ES-I3 (cell line): ENCODE measurements around the gene CALHM6.

Experiments
- H3K36me3 ChIP-seq: 2 replicates; pipeline ENCODE4 v1.6.1; 2013; ENCODE audit warnings: mild to moderate bottlenecking, low read length, control low read depth, moderate library complexity; ENCODE audit not compliant: insufficient read depth
- H3K4me1 ChIP-seq: 2 replicates; pipeline ENCODE4 v1.6.1; 2013; ENCODE audit warnings: mild to moderate bottlenecking, control low read depth, low read length; ENCODE audit not compliant: insufficient read depth
- H3K9ac ChIP-seq: 2 replicates; pipeline ENCODE4 v1.6.1; 2013; ENCODE audit warnings: low read depth, mild to moderate bottlenecking, low read length, moderate library complexity
- H3K9me3 ChIP-seq: 2 replicates; pipeline ENCODE4 v1.6.1; 2013; ENCODE audit warnings: mild to moderate bottlenecking, low read length, moderate library complexity; ENCODE audit not compliant: control insufficient read depth, insufficient read depth

Gene CALHM6

DNA sequence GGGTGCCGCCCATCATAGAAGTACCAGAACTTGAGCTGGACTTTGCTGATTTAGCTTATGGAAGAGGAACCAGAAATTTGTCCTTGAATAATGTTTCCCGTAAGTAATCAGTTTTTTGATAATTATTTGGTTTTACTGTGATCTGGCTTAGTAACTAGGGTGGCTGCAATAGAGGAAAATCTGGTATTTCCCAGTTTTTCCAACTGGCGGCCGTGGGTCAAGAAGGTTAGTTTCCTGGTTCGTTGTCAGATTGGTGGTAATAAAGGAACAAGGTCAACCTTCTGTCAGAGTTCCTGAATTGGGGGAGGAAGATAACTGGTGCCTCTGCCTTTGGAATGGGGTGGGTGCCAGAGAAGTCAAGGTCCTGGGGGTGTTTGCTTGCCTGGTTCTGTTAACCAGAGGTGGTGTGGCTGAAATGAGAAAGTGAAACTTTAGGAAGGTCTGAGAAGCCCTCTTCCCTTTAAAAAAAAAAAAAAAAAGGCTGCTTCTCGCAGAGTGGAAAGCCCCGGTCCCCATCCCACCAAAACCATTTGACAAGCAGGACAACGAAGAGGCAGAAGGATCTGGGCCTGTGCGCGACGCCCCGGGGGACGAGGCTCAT, at the start of gene CALHM6:
Gene CALHM6, plus strand, starts transcription at position 45 of the 601 bp plus-strand sequence. Its CDS starts 555 bp downstream, at position 600.
- Histone ChIP-seq H3K9ac (peak within 1 kb of the TSS; percentile 47; the same call in 1 of the 2 replicates), H3K36me3 (no peaks in the 10 kb centered on the region), H3K4me1 (peaks cover 4% of the 10 kb centered on the region; the same call in 1 of the 2 replicates), H3K9me3 (no peaks in the 10 kb centered on the region)

DNA sequence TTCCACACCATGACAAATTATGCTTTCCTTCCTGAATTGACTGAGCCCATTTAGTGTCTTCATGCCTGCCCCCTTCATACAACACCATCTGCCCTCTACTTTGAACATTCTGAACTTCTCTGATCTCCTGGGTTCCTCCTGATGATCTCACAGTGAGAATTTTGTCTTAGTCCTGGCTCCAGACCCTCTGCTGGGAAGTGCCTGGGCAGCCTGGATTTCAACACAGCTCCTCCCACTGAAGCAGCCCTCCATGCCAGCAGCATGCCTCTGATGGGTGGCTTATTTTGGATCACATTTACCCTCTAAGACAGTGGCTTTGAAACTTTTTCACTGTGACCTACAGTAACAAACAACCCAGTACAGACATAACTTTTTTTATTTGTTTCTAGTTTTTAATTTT, 48.9 kb upstream of the CALHM6 start:
- Histone ChIP-seq H3K9me3 (no peaks in the 10 kb centered on the region), H3K9ac (no peak overlapping the region), H3K4me1 (peaks cover 3% of the 10 kb centered on the region; the same call in 1 of the 2 replicates), H3K36me3 (0 out of 2 replicates have a peak, but pooled peaks cover 4% of the 10 kb centered on the region)

DNA sequence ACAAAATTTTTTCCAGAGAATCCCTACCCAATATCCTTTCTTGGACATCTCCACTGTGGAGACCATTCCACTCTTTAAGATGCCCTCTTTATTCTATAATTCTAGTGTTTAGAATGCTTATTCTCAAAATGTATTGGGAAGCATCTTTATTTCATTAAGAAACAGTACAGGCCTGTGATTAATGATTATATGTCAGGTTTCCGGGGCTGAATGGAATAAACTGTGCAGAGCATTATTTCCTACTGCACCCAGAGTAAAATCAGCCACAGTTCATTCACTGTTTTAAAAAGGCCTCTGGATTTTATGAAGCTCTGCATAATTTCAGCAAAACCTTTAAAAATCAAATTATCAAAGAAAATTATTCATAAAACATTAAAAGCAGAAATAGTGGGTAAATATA, 47.8 kb upstream of the CALHM6 start:
- no peak overlapping the region for H3K9ac ChIP-seq
- peaks cover 3% of the 10 kb centered on the region; the same call in 1 of the 2 replicates for H3K4me1 ChIP-seq
- H3K36me3 ChIP-seq, result 0 out of 2 replicates have a peak, but pooled peaks cover 1% of the 10 kb centered on the region
- no peaks in the 10 kb centered on the region for H3K9me3 ChIP-seq

DNA sequence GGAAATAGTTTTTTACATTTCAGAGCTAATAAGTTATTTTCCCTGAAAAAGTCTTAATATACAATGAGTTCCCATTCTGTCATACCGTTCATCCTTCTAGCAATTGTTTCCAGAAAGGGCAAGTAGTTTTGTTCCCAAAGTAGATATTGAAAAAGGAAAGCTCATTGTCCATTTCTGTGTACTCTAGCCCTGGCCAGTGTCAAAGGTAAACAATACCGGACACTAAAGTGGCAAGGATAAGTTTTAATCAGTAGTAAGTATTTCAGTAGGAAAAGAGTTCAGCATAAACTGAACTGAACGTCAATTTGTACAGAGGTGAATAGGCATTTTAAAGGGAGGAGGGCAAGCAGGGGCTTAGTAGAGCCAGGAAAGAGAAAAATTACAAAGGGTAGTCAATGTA, 43.5 kb upstream of the CALHM6 start:
- Histone ChIP-seq H3K9ac (no peak overlapping the region), H3K4me1 (peaks cover 5% of the 10 kb centered on the region; the same call in 1 of the 2 replicates), H3K36me3 (no peaks in the 10 kb centered on the region), H3K9me3 (no peaks in the 10 kb centered on the region)

DNA sequence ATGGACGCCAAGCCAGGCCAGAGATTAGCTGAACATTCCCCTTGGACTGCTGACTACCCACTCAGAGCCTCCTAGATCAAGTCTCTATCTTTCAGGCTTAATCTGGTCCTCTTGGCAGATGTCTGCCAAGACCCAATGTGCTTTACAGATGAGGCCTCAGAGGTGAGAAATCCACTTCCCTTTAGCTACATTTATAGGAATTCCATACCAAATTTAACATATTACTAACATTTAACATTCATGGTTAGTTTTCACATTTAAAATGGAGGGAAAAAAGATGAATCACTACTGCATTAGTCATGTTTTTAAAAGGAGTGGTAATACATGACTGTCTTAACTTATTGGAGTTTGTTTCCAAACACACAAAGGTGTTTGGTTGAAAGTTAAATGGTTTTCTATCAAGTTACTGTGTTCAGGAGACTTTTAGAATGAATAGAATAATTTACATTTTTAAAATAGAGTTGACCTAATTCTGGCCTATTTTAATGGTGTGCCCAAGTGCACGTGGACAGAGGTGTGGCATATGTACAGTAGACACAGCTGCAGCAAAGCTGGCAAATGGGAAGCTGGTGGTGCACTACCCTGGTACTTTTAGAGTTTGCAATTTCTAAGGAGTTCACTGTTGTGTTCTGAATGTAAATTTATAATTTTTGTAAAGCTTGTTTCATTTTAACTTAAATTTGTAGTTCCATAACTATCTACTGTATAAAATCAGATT, 41.9 kb upstream of the CALHM6 start:
- Histone ChIP-seq H3K9ac (no peak overlapping the region), H3K9me3 (no peaks in the 10 kb centered on the region), H3K4me1 (peaks cover 5% of the 10 kb centered on the region; the same call in 1 of the 2 replicates), H3K36me3 (no peaks in the 10 kb centered on the region)

DNA sequence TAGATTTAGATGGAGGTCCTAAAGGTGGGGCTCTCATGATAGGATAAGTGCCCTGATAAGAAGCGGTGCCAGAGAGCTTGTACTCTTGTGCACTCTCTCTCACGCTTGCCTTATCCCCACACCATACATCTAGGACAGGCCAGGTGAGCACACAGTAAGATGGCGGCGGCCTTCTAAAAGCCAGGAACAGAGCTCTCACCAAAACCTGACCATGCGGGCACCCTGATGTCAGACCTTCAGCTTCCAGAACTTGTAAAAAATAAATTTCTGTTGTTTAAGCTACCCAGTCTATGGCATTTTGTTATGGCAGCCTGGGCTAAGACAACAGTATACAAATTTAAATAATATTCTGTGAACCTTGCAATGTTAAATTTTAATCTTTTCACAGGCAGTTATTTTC, 40.8 kb upstream of the CALHM6 start:
- Histone ChIP-seq H3K9me3 (no peaks in the 10 kb centered on the region), H3K9ac (no peak overlapping the region), H3K4me1 (peaks cover 5% of the 10 kb centered on the region; the same call in 1 of the 2 replicates), H3K36me3 (no peaks in the 10 kb centered on the region)

DNA sequence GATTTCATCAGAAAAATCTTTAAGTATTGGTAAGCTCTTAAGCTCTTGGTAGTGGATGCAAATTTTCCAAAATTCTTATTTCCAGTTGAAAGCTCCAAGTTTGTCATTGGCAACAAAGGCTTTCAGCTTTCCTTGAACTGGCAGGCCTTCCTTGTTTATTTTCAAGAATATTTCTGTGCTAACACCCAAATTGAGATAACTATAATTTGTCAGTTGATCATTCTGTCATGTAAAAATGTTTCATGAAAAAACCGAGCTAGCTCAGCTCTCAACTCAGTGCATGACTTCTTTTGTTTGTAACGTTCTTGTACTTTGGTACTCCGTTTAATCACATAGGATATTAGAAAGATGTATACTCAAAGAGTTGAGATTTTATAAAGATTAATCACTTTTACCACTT, 38.9 kb upstream of the CALHM6 start:
- Histone ChIP-seq H3K36me3 (no peaks in the 10 kb centered on the region), H3K9ac (no peak overlapping the region), H3K9me3 (no peaks in the 10 kb centered on the region), H3K4me1 (0 out of 2 replicates have a peak, but pooled peaks cover 2% of the 10 kb centered on the region)

DNA sequence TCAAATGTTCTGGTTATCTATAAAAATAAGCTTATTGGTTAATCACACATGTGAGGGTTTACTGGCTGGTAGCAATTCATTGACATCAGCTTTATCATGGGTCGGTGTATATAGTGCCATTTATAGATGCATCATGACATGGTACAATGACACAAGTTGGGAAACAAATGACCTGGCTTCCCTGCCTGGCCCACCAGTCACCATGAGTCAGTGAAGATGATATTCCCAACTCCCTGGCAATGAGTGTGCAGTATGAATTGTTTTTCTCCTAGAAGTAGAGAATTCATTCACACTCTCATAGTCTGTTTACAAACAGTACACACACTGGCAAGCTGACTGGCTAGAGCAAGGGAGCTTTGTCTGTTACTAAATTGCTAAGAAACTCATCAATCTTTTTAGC, 37.2 kb upstream of the CALHM6 start:
- H3K4me1 ChIP-seq, result 0 out of 2 replicates have a peak, but pooled peaks cover 2% of the 10 kb centered on the region
- no peaks in the 10 kb centered on the region for H3K9me3 ChIP-seq
- no peaks in the 10 kb centered on the region for H3K36me3 ChIP-seq
- no peak overlapping the region for H3K9ac ChIP-seq

DNA sequence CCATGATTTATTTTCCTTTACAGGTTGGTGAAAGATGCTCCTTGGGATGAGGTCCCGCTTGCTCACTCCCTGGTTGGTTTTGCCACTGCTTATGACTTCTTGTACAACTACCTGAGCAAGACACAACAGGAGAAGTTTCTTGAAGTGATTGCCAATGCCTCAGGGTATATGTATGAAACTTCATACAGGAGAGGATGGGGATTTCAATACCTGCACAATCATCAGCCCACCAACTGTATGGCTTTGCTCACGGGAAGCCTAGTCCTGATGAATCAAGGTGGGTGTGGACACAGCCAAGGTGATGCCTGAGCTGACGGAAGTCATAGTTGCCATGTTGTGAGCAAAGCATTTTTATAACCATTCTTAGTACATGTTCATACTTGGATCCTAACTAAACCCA, 34.6 kb upstream of the CALHM6 start:
- no peaks in the 10 kb centered on the region; the same call in 1 of the 2 replicates for H3K36me3 ChIP-seq
- no peaks in the 10 kb centered on the region for H3K9me3 ChIP-seq
- no peak overlapping the region for H3K9ac ChIP-seq
- peaks cover 7% of the 10 kb centered on the region; the same call in 1 of the 2 replicates for H3K4me1 ChIP-seq

DNA sequence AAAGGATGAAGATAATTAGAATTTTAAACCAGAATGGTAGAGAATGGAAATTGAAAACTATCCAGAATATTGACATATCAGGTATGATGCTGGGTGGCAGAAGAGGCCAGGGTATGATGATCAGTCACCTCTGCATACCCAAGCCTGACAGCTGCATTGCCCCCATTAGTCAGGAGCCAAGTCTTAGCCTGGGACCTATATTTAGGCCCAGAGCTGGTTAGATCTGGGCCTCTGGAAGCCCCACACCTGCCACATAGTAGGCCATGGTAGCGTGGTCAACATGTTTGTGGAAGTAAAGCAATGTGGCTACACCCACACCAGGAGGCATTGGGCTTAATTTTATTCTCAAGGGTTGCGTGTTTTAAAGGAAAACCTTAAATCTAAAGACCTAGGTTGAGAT, 32.1 kb upstream of the CALHM6 start:
- no peak overlapping the region for H3K9ac ChIP-seq
- H3K36me3 ChIP-seq, result no peaks in the 10 kb centered on the region; the same call in 1 of the 2 replicates
- no peaks in the 10 kb centered on the region for H3K9me3 ChIP-seq
- peaks cover 16% of the 10 kb centered on the region; the same call in 1 of the 2 replicates for H3K4me1 ChIP-seq

DNA sequence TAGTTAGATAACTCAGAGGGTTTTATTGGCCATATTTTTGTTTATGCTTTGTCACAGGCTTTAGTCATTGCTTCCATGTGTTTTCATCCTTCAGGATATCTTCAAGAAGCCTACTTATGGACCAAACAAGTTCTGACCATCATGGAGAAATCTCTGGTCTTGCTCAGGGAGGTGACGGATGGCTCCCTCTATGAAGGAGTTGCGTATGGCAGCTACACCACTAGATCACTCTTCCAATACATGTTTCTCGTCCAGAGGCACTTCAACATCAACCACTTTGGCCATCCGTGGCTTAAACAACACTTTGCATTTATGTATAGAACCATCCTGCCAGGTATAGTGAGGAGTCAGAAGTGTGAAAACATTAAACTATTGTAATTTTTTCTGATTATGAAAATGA, 30.3 kb upstream of the CALHM6 start:
- H3K4me1 ChIP-seq, result peaks cover 16% of the 10 kb centered on the region; the same call in 1 of the 2 replicates
- H3K9ac ChIP-seq, result no peak overlapping the region
- H3K9me3 ChIP-seq, result no peaks in the 10 kb centered on the region
- H3K36me3 ChIP-seq, result peaks cover 4% of the 10 kb centered on the region; the same call in 1 of the 2 replicates

DNA sequence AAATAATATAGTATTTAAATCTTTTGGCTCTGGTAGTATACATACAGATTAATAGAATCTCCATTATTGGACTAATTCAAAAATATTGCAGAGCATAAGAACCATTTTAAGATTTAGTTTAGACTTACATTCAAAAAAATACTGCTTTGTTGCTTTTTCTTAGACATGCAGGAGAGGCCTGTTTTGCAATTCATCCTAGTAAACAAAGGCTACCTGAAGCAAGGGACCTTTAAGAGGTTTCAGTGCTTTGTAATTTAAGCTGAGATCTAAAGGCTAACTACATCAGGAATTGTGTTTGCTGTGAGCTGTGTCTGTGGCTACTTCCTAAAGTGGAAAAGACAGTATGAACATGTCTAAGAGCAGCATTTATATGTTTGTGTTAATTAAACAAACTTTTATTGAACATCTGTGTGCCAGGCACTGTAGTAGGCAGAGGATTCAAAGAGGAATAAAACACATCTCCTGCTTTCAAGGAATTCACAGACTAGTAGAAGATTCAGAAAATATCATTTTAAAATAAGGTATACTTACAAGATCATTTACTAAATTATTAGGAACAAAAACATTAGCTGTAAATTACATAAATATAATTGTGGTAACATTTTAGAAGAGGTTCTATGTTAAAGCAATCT, 29.1 kb upstream of the CALHM6 start:
- no peaks in the 10 kb centered on the region for H3K9me3 ChIP-seq
- peaks cover 16% of the 10 kb centered on the region; the same call in 1 of the 2 replicates for H3K4me1 ChIP-seq
- peaks cover 4% of the 10 kb centered on the region; the same call in 1 of the 2 replicates for H3K36me3 ChIP-seq
- H3K9ac ChIP-seq, result no peak overlapping the region

DNA sequence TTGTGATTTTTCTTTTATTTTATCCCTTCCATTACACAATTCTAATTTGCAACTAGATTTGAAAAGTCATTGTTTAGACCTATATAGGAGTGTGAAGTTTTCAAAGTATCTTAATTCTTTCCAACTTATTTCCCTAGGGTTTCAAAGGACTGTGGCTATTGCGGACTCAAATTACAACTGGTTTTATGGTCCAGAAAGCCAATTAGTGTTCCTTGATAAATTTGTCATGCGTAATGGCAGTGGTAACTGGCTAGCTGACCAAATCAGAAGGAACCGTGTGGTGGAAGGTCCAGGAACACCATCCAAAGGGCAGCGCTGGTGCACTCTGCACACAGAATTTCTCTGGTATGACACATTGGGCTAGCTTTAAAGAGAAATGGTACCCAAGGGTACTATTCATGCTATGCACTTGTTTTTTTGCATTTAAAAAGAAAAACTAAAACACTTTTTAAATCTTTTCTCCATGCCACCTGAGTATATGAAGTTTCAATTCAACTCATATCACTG, 27.9 kb upstream of the CALHM6 start:
- H3K36me3 ChIP-seq, result peaks cover 4% of the 10 kb centered on the region; the same call in 1 of the 2 replicates

DNA sequence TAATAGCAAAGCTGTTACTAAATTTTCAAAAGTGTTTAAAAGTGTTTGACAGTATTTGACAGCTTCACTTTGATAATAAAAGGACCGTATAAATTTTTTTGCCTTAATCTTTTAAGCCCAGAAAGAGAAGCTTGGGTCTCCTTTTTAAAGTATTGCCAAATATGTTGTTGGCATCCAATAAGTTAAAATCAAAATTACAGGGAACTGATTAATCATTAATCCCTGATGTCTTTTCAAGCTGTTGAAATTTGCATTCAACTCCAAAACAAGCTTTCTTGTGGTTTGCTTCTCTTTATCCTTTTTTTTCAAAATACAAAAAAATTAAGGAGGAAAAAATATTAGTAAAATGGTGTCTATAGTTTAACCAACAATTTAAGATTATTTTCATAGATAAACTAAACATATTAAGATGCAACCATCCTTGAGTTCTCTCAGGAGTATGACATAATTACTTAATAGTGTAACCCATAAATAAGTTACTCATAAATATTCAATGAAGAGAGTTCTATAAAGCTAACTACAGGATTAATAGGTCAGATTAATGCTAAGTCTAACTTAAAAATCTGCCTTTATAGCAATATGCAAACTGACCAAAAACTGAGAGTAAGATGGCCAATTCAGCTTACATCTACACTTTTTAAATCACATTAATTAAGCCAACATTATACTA, 27.0 kb upstream of the CALHM6 start:
- Histone ChIP-seq H3K4me1 (peaks cover 16% of the 10 kb centered on the region; the same call in 1 of the 2 replicates), H3K9ac (no peak overlapping the region), H3K36me3 (peaks cover 4% of the 10 kb centered on the region; the same call in 1 of the 2 replicates), H3K9me3 (no peaks in the 10 kb centered on the region)

More for the DNA sequence above, 27.9 kb upstream of the CALHM6 start:
- Histone ChIP-seq H3K9ac (no peak overlapping the region), H3K9me3 (no peaks in the 10 kb centered on the region), H3K4me1 (peaks cover 16% of the 10 kb centered on the region; the same call in 1 of the 2 replicates)
